ENCODE measurements around the gene GBP7. TPM values are rescaled to one million over a fixed set of nuclear protein-coding genes. Genes with fewer than 3 reads are reported as not detected.

GBP7 gene
- total and polyA plus RNA-seq, 5 donors: 0.05 to 0.11 TPM; not detected in 3

- 95% methylated on average over 4 of the region's 4 CpGs for WGBS
- H3K9me3 ChIP-seq (ENCODE audit: control insufficient read depth, low read length): no peaks in the 10 kb centered on the region
- intact Hi-C loops (cut with DNase I): no loop called here
- H3K27ac ChIP-seq (ENCODE audit: low read length): no peak overlapping the region
- H3K4me1 ChIP-seq (ENCODE audit: control insufficient read depth, insufficient read depth, low read length): no peaks in the 10 kb centered on the region
- ATAC-seq (no peak), DNase-seq (no peak)
- H3K4me3 ChIP-seq (ENCODE audit: low read length): no peak overlapping the region
- no peaks in the 10 kb centered on the region for H3K27me3 ChIP-seq (ENCODE audit: control insufficient read depth, insufficient read depth)
Observed at GRCh38 chr1:89170170-89171066, 5.4 kb downstream of the GBP7 start.

- Histone ChIP-seq H3K9me3 (ENCODE audit: control insufficient read depth, low read length) (no peaks in the 10 kb centered on the region), H3K4me1 (ENCODE audit: control insufficient read depth, insufficient read depth, low read length) (no peaks in the 10 kb centered on the region), H3K27me3 (ENCODE audit: control insufficient read depth, insufficient read depth) (no peaks in the 10 kb centered on the region), H3K4me3 (ENCODE audit: low read length) (no peak overlapping the region), H3K27ac (ENCODE audit: low read length) (no peak overlapping the region)
- ATAC-seq: no peak
- DNase-seq: no peak
- 56% methylated on average over 2 of the region's 2 CpGs for WGBS
- intact Hi-C loops (cut with DNase I): no loop called here
Observed at GRCh38 chr1:89169166-89169565, 6.6 kb downstream of the GBP7 start.

GRCh38 chr1:89167590-89168230, 8.1 kb downstream of the GBP7 start:
- intact Hi-C loops (cut with DNase I): no loop called here
- H3K4me1 ChIP-seq (ENCODE audit: control insufficient read depth, insufficient read depth, low read length): no peaks in the 10 kb centered on the region
- H3K4me3 ChIP-seq (ENCODE audit: low read length): no peak overlapping the region
- no peaks in the 10 kb centered on the region for H3K27me3 ChIP-seq (ENCODE audit: control insufficient read depth, insufficient read depth)
- DNase-seq (no peak), ATAC-seq (no peak)
- no peaks in the 10 kb centered on the region for H3K9me3 ChIP-seq (ENCODE audit: control insufficient read depth, low read length)
- WGBS: 77% methylated on average over 2 of the region's 2 CpGs
- H3K27ac ChIP-seq (ENCODE audit: low read length): no peak overlapping the region

- H3K27ac ChIP-seq (ENCODE audit: low read length): no peak overlapping the region
- H3K4me1 ChIP-seq (ENCODE audit: control insufficient read depth, insufficient read depth, low read length): no peaks in the 10 kb centered on the region
- no peak for ATAC-seq
- no peaks in the 10 kb centered on the region for H3K9me3 ChIP-seq (ENCODE audit: control insufficient read depth, low read length)
- WGBS: 83% methylated on average over 1 of the region's 1 CpG
- no peak overlapping the region for H3K4me3 ChIP-seq (ENCODE audit: low read length)
- DNase-seq: no peak
- intact Hi-C loops (cut with DNase I): no loop called here
- no peaks in the 10 kb centered on the region for H3K27me3 ChIP-seq (ENCODE audit: control insufficient read depth, insufficient read depth)
Observed at GRCh38 chr1:89166705-89167104, 9.1 kb downstream of the GBP7 start.

GRCh38 chr1:89165811-89166210, 10.0 kb downstream of the GBP7 start:
- Histone ChIP-seq H3K4me3 (ENCODE audit: low read length) (no peak overlapping the region), H3K27ac (ENCODE audit: low read length) (no peak overlapping the region), H3K4me1 (ENCODE audit: control insufficient read depth, insufficient read depth, low read length) (no peaks in the 10 kb centered on the region), H3K27me3 (ENCODE audit: control insufficient read depth, insufficient read depth) (no peaks in the 10 kb centered on the region), H3K9me3 (ENCODE audit: control insufficient read depth, low read length) (no peaks in the 10 kb centered on the region)
- intact Hi-C loops (cut with DNase I): no loop called here
- DNase-seq (no peak), ATAC-seq (no peak)
- WGBS: 95% methylated on average over 5 of the region's 5 CpGs

- intact Hi-C loops (cut with DNase I): no loop called here
- H3K27ac ChIP-seq (ENCODE audit: low read length): no peak overlapping the region
- H3K4me3 ChIP-seq (ENCODE audit: low read length): no peak overlapping the region
- WGBS: 55% methylated on average over 1 of the region's 1 CpG
- DNase-seq (no peak), ATAC-seq (no peak)
- no peaks in the 10 kb centered on the region for H3K27me3 ChIP-seq (ENCODE audit: control insufficient read depth, insufficient read depth)
- no peaks in the 10 kb centered on the region for H3K4me1 ChIP-seq (ENCODE audit: control insufficient read depth, insufficient read depth, low read length)
- no peaks in the 10 kb centered on the region for H3K9me3 ChIP-seq (ENCODE audit: control insufficient read depth, low read length)
Observed at GRCh38 chr1:89151047-89151446, 24.8 kb downstream of the GBP7 start.

- no peak for DNase-seq
- Histone ChIP-seq H3K9me3 (ENCODE audit: control insufficient read depth, low read length) (no peaks in the 10 kb centered on the region), H3K4me1 (ENCODE audit: control insufficient read depth, insufficient read depth, low read length) (no peaks in the 10 kb centered on the region), H3K4me3 (ENCODE audit: low read length) (no peak overlapping the region), H3K27ac (ENCODE audit: low read length) (no peak overlapping the region), H3K27me3 (ENCODE audit: control insufficient read depth, insufficient read depth) (no peaks in the 10 kb centered on the region)
- ATAC-seq: no peak
- WGBS: 81% methylated on average over 3 of the region's 3 CpGs
- intact Hi-C loops (cut with DNase I): no loop called here
Observed at GRCh38 chr1:89149976-89150375, 25.8 kb downstream of the GBP7 start.

GRCh38 chr1:89149229-89149628, 26.6 kb downstream of the GBP7 start:
- Histone ChIP-seq H3K27ac (ENCODE audit: low read length) (no peak overlapping the region), H3K4me3 (ENCODE audit: low read length) (no peak overlapping the region), H3K4me1 (ENCODE audit: control insufficient read depth, insufficient read depth, low read length) (no peaks in the 10 kb centered on the region), H3K9me3 (ENCODE audit: control insufficient read depth, low read length) (no peaks in the 10 kb centered on the region), H3K27me3 (ENCODE audit: control insufficient read depth, insufficient read depth) (no peaks in the 10 kb centered on the region)
- intact Hi-C loops (cut with DNase I): no loop called here
- WGBS: 37% methylated on average over 3 of the region's 3 CpGs
- peak; percentile 64 to 78 for ATAC-seq
- peak; percentile 21 to 60 (median 47) for DNase-seq

- DNase-seq (no peak), ATAC-seq (peak in 1 of 2 donors; percentile 38)
- Histone ChIP-seq H3K27ac (ENCODE audit: low read length) (no peak overlapping the region), H3K9me3 (ENCODE audit: control insufficient read depth, low read length) (no peaks in the 10 kb centered on the region), H3K4me1 (ENCODE audit: control insufficient read depth, insufficient read depth, low read length) (no peaks in the 10 kb centered on the region), H3K4me3 (ENCODE audit: low read length) (no peak overlapping the region), H3K27me3 (ENCODE audit: control insufficient read depth, insufficient read depth) (no peaks in the 10 kb centered on the region)
- intact Hi-C loops (cut with DNase I): no loop called here
- WGBS: 63% methylated on average over 3 of the region's 3 CpGs
Observed at GRCh38 chr1:89147678-89148658, 27.8 kb downstream of the GBP7 start.

- H3K4me1 ChIP-seq (ENCODE audit: control insufficient read depth, insufficient read depth, low read length): no peaks in the 10 kb centered on the region
- no peak overlapping the region for H3K4me3 ChIP-seq (ENCODE audit: low read length)
- no peaks in the 10 kb centered on the region for H3K27me3 ChIP-seq (ENCODE audit: control insufficient read depth, insufficient read depth)
- intact Hi-C loops (cut with DNase I): no loop called here
- 77% methylated on average over 3 of the region's 3 CpGs for WGBS
- ATAC-seq: no peak
- H3K9me3 ChIP-seq (ENCODE audit: control insufficient read depth, low read length): no peaks in the 10 kb centered on the region
- no peak for DNase-seq
- H3K27ac ChIP-seq (ENCODE audit: low read length): no peak overlapping the region
Observed at GRCh38 chr1:89146721-89147120, 29.1 kb downstream of the GBP7 start.
